ENCODE data around the gene RARS2. TPM values are rescaled to one million over a fixed set of nuclear protein-coding genes. Genes with fewer than 3 reads are reported as not detected.

Gene RARS2
- total RNA-seq, 1 donor from 2014 or later: 25.5 TPM

DNA sequence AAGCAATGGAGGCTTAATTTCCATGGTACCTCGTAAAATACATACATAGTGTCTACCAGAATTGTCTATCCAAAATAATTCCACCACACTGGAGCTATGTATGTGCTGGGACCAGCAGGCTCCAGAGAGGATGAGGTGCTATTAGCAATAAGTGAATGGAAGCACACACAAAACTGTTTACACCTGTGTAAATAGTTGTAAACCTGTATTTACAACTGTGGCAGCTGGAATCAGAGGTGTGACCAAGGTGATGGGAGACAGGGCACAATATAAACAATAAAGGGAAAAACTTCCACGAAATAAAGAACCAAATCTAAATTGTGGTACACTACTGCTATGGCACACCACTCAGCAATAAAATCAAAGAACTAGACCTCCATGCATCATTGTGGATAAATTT lies 14.4 kb downstream of the RARS2 start:
- intact Hi-C loops (cut with micrococcal nuclease): loop anchor here (1.0 kb wide), 1 partner anchor 15 kb away; the partner anchor contains the start of gene ORC3

- intact Hi-C loops (cut with micrococcal nuclease): no loop called here
Measured at GRCh38 chr6:87574237-87574804, 15.5 kb downstream of the RARS2 start.

DNA sequence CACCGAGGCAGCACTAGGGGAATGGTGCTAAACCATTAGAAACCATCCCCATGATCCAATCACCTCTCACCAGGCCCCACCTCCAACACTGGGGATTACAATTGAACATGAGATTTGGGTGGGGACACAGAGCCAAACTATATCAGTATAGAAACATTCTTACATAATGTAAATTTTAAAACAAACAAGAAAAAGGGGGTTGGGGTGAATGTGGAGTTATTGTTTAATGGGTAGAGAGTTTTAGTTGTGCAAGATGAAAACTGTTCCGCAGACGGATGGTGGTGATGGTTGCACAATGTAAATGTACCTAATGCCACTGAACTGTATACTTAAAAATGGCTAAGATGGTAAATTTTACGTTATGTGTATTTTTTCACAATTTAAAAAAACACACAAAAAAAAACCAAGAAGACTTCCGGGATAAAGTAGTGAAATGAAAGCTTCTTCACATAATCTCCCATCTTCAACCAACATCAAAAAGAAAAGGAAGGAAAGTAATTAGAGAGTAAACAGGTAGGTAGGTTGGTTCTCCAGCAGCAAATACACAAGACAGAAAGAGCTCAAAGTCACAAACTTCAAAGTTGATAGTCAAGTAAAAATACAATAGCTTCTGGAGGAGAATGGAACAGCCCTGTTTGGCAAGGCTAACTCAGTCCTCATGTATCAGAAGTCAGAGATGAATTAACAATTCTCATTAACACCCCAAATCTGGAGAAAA lies 16.3 kb downstream of the RARS2 start:
- intact Hi-C loops (cut with micrococcal nuclease): no loop called here

- intact Hi-C loops (cut with micrococcal nuclease): no loop called here
Measured at GRCh38 chr6:87572883-87573282, 16.9 kb downstream of the RARS2 start.

DNA sequence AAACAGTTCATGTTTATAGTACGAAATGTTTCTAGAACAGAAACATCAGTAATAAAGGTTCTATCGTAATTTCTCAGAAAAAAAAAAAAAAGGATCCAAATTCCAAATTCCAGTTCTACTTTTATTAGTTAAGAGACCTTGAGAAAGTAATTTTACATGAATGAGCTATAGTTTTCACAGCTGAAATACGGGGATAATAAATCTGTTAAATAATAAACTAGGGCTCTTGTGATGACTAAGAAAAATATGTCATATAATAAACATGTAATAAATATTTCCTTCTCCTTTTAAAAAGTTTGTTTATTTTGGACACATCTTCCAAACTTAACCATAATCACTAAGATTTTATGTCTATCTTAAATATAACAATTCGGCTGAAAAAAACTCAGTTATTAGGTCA lies 17.8 kb downstream of the RARS2 start:
- intact Hi-C loops (cut with micrococcal nuclease): no loop called here

- intact Hi-C loops (cut with micrococcal nuclease): no loop called here
Measured at GRCh38 chr6:87561017-87561416, 28.8 kb downstream of the RARS2 start.

- intact Hi-C loops (cut with micrococcal nuclease): no loop called here
Measured at GRCh38 chr6:87558446-87558845, 31.3 kb downstream of the RARS2 start.

DNA sequence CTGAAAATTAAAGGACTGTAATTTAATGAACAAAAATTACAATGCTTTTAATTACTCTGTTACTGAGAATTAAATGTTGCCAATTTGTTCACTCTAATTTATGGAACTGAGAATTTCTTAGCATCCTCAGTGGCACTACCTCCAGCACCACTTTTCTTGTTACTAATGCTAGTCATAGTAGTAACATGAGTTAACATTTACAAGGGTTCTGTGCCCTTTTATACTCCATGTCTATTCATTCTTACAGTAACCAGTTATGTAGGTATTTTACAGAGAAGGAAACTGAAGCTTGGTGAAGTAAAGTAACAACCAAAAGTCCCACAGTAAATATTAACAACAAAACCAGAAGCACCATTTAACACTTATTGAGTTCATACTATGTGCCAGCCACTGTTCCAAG lies 34.3 kb downstream of the RARS2 start:
- intact Hi-C loops (cut with micrococcal nuclease): no loop called here

- intact Hi-C loops (cut with micrococcal nuclease): no loop called here
Measured at GRCh38 chr6:87553159-87553765, 36.5 kb downstream of the RARS2 start.

DNA sequence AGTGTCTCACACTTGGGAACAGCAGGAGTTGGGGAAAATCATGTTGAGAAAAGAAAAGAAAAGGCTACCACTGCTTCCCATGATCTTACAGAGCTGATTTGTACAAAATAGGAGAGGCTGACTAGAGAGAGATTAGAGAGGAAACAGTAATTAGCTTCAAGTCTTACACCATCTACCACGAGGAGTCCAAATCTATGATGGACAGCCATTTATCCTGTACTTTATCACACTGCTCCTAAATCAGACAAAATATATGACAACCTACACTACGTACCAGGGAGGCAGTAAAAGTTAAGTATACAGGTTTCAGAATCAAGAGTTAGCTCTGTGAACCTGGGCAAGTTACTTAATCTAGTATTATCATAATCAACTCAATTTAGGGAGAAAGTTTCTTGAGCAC lies 38.0 kb downstream of the RARS2 start:
- intact Hi-C loops (cut with micrococcal nuclease): no loop called here

DNA sequence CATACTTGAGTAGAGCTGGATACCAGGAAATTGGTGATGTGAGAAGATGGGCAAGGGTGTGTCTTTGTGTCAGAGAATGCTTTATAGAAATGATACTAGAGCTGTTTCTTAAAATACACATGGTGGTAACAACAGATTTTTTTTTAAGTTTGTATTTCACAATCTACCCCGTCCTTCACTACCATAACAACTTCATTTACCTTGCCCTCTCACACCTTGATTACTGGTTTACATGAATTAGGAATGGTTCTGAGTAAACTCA lies 45.4 kb downstream of the RARS2 start:
- intact Hi-C loops (cut with micrococcal nuclease): no loop called here

DNA sequence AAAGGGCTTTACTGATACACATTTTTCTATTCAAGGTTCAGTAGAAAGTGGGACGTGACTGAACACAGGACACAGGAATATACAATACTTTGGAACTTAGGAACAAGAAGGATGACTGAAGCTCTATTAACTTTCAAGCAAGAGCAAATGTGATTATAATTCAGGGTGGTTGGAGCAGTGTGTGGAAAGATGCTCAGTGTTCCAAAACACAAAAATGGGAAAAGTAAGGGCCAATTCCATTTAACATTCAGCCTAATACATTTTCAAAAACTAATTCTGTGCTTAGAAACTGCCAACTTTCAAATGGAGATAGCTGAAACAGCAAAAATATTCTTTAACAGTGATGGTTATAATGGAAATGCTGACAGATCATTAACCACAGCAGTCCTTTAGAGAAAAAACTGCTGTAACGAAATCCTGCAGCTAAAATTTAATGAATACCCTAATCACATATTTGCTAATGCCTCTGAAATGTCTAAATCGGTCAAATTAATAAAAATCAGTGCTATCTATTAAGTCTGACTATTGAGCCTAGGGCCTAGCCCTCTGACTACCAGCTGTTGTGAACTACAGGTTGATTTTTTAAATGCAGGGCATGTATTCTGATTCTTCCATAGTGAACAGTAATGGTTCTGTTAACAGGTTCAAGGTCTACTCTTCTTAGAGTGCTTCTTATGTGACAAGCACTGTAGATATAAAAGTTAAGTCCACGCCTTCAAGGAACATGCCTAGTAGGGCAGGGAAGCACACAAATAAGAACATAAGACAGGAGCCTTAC lies 45.9 kb downstream of the RARS2 start:
- intact Hi-C loops (cut with micrococcal nuclease): no loop called here

DNA sequence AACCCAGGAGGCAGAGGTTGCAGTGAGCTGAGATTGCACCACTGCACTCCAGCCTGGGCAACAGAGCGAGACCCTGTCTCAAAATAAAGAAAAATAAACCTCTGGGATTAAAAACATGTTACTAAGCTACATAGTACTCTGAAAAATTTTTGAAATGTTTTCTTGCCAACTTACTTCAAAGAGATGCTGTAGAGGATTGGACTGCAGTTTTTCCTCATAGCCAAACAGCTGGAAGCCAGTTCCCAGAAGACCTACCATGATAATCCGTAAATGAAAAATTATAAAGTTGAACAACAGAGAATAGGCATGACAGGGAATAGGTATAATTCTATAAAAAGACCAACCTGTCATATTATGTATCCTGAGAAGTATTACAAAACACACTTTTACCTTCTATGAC lies 48.0 kb downstream of the RARS2 start:
- intact Hi-C loops (cut with micrococcal nuclease): no loop called here

DNA sequence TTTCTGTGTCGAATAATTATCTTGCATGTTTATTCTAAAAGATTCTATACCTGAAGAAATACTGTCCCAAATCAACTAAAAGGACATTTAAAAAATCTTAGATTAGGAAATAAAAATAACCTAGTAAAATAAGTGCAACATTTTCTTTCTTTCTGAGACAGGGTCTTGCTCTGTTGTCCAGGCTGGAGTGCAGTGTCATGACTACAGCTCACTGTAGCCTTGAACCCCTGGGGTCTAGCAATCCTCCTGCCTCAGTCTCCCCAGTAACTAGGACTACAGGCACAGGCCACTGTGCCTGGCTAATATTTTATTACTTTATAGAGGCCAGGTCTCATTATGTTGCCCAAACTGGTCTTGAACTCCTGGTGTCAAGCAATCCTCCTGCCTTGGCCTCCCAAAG lies 48.7 kb downstream of the RARS2 start:
- intact Hi-C loops (cut with micrococcal nuclease): no loop called here

DNA sequence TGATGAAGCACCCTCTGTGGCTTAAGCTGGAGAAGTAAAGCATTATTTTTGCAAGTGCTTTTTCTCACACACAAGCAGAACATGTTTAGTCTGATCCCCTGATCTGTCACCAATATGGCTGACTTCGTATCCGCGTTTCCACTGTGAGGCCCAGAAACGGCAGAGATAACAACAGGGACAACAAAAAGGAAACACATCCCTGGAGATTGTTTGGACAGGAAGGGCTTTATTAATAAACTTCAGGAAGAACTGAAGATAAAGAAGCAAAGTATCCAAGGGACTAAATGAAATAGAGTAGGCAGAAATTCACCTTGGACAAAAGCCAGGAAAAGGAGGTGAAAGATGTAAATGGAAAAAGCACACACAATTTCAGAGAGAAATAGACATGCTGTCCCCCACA lies 49.2 kb downstream of the RARS2 start:
- intact Hi-C loops (cut with micrococcal nuclease): no loop called here

DNA sequence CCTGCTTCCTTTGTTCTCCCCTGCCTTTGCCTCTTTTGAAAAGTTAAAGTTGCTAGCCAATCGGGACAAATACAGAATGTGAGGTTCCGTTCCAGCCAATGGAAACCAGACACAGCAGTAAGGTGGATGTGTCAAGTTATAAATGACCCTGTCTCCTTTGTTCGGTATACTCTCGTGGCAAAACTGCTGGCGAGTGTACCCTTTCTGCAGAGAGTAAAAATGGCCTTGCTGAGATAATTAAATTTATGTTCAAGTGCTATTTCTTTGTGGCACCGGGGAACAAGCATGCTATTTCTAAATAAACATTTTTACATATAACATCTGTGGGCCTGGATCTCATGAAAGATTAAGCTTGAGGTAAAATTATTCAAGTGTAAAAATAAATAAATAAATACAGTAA lies 50.2 kb downstream of the RARS2 start:
- intact Hi-C loops (cut with micrococcal nuclease): no loop called here

DNA sequence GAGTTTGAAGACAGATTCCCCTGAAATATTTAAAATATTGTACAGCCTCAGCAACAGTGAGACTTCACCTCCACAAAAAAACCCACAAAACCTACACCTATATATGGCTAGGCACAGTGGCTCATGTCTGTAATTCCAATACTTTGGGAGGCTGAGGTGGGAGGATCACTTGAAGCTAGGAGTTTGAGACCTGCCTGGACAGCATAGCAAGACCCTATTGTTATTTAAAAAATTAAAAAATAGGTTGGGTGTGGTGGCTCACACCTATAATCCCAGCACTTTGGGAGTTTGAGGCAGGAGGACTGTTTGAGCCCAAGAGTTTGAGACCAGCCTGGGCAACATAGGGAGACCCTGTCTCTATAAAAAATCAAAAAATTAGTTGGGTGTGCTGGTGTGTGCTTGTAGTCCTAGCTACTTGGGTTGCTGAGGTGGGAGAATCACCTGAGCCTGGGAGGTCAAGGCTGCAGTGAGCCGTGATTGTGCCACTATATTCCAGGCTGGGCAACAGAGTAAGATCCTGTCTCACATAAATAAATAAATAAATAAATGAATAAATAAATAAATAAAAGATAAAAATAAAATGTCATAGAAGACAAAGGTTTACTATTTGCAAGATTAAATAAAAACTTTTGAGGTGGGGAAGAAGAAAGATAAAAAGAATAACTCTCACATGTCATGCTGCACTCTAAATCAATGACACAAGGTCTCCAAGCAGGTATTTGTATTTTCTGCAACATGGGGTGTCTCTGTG lies 51.1 kb downstream of the RARS2 start:
- intact Hi-C loops (cut with micrococcal nuclease): no loop called here

- intact Hi-C loops (cut with micrococcal nuclease): no loop called here
Measured at GRCh38 chr6:87534377-87535047, 55.3 kb downstream of the RARS2 start.

DNA sequence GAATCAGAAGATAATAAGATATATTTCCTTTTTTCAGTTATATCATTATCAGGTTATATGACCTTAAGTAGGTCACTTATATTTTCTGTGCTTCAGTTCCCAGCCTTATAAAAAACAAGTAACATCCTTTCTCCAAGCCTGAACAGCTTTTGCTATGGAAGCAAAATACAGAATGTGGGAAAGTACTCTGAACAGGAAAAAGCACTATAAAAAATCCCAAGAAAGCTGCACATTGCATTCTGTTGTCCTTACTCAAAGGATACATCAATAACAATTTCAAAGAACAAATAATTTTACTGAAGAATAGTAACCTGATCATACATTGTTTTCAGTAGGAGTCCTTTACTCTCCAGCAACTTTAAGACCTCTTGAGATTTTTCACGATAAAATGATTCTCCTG lies 60.6 kb downstream of the RARS2 start:
- intact Hi-C loops (cut with micrococcal nuclease): no loop called here

DNA sequence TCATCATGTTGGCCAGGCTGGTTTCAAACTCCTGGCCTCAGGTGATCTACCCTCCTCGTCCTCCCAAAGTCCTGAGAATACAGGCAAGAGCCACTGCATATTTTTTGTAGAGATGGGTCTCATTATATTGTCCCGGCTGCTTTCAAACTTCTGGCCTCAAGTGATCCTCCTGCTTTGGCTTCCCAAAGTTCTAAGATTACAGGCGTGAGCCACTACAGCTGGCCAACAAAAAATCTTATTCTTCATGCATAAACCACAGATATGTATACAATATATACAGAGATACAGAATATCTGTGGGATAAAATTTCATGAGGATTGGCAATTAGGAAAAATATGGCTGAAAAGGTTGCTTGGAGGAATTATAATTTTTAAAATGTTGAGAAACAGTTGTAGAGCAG lies 67.1 kb downstream of the RARS2 start:
- intact Hi-C loops (cut with micrococcal nuclease): no loop called here

DNA sequence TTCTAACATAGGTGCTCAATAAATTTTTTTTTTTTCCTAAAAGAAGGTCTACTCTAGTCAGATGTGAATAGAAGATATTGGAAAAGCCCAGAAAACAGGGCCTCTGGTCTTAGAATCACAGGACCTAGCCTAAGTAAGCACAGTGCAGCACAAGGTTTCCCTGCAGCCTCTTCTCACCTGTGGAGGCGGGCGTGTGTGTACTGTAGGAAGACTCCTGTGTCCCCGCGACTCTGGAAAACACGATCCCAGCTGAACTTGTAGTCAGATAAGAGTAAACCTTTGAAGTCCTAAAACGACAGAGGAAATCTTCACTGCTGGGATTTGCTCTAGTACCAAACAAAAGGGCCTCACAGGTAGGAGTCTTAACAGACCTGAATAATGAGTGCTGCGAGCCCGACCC lies 71.3 kb downstream of the RARS2 start:
- intact Hi-C loops (cut with micrococcal nuclease): no loop called here
